ENCODE measurements around the gene FOXD1.
"Not testable (repeated sequence)": the region's sequence is repeated elsewhere in the genome, so short reads cannot be mapped to it uniquely, and the experiment has no call there.

FOXD1 gene

DNA sequence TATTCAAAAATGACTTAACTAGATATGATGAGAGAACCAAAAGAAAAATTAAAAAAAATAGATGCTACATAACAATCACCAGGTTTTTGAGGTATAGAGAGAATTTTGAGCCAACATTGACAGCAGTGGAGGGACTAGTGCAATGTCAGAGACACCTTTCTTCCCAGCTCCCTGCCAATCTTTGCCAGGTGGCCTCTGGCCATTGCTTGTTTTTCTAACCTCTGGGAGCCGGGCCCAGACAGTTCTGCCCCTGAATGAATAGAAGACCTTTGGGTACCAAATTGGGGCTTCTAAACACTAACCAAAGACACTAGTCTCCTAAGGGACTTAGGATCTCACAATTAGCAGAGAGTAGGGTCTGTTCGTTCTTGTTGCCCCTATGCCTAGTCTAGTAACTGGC, 33.4 kb downstream of the FOXD1 start:
- DNase-seq = no peak

DNA sequence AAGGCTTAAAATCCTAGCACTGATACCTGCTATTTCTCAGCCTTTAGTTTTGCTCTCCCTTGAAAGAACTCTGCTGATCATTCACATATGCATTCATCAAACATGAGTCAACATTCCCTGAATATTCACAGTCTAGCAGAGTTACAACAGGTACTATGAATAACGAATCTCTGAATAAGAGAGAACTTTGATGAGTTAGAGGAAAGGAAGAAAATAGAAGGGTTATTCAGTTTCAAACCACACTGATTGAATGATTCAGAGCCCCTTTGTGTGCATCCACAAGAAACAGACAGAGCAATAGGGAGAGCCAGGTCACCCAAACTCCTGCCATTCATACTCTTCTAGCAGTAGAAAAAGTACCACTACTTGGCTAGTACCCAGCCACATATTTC, 36.0 kb downstream of the FOXD1 start:
- no peak for DNase-seq

DNA sequence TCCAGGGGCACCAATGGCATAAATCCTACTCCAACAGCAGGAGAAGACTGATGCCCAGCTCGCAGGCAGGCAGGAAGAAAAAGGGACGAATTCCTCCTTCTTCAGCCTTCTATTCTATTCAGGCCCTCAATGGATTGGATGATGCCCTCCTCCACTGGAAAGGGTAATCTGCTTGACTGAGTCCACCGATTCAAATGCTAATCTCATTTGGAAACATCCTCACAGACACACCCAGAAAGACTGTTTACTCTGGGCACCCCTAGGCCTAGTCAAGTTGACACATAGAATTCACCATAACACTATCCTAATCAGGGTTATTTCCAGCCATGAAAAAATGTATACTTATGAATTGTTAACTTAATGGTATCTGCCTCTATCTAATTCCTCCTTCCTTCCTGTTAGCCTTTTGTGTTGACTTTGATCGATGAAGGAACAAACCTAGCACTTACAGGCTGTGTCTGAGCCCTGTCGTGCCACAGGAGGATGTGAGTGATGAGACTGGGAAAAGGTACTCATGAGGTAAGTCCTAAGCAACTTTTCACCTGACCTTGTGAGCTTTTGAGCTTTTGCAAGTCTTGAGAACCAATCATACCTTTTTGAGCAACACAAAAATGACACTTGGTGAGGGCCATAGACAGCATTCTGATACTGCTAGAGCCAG, 36.5 kb downstream of the FOXD1 start:
- no peak for DNase-seq

DNA sequence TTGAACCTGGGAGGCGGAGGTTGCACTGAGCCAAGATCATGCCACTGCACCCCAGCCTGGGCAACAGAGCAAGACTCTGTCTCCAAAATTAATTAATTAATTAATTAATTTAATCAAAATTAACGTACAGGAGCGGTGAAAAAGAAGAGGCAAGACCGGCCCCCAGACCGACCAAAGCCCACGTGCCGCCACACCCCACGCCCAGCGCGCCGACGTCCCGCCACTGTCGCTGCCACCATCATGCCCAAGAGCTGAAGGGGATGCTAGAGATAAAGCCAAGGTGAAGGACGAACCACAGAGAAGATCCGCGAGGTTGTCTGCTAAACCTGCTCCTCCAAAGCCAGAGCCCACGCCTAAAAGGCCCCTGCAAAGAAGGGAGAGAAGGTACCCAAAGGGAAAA, 38.6 kb downstream of the FOXD1 start:
- DNase-seq = not testable (repeated sequence)

DNA sequence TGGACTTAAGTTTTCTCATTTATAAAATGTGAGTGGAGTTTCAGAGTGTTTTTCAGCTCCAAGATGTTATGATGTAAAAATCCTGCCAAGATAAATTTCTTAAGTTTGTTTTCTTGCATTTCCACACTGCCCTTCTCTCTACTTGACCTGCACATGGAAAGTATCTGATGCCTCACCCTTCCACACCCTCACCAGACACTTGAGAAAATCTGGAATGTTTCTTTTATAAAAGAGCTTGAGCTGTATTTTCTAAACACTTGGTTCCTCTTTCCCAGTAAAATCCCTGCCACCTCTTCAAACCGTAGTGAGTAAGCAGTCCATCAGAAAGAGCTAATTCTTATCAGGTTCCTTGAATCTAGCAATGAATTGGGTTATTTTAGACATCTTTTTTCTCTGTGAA, 42.9 kb downstream of the FOXD1 start:
- no peak for DNase-seq

DNA sequence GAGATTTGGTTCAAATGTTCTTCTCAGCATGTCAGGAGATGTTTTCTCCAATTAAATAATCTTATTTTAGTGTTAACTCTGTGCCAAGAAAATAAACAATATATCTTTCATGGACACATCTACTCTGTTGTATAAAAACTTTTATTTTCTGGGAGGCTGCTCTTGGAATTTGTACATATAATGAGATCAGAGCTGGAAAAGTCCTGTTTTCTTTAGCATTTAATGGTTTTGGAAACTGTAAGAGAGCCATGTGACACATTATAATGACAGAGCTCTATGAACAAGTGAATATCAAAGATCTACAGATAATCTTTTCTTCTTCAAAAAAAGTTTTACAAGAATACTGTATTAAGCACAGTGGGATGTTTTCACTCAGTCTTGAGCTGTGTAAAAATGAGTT, 48.8 kb downstream of the FOXD1 start:
- DNase-seq = no peak

Data from AML-193 (cell line).